GM19328 (cell line): ENCODE results near the gene ITGB1.

Source experiments
- ATAC-seq: cut with Tn5 transposase; IDR thresholded peaks from one replicate; pipeline ENCODE4 v1.9.1; 2021; ENCODE audit warnings: mild to moderate bottlenecking, moderate library complexity; ENCODE audit not compliant: unreplicated experiment

Gene ITGB1

DNA sequence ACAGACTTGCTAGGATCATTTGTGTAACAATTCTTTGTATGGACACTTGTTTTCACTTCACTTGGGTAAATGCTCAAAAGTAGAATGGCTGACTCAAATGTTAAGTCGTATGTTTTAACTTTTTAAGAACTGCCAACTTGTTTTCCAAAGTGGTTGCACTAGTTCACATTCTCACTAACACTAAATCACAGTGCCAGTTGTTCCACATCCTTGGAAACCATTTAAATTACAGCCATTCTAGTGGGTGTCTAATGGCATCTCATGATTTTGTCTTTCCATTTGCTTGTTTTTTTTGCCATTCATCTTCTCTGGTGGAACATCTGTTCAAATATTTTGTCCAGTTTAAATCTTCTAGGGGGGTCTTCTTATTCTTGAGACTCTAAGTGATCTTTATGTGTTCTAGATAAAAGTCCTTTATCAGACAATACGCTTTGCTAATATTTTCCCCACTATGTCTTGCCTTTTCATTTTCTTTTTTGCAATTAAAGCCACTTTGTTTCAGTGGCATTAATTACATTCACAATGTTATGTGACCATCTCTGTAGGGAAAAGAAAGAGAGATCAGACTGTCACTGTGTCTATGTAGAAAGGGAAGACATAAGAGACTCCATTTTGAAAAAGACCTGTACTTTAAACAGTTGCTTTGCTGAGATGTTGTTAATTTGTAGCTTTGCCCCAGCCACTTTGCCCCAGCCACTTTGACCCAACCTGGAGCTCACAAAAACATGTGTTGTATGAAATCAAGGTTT lies 63.9 kb downstream of the ITGB1 start:
- ATAC-seq = no peak

DNA sequence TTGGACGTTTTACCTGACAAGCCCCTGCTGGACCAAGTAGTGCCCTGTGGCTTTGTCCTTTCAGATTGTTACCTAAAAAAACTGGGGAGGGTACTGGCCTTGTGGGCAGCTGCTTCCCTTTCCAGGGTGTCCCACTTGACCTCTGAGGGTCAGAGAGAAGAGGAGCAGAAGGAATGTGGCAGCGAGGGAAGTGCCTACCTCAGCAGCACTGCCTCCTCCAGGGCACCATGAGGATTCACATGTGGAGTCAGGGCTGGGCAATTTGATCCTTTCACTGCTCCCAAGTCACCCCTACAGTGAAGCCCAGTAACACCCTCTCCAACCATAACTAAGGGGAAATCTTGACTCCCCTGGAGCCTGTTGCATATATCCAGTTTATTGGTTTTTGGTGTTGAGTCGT lies 64.6 kb downstream of the ITGB1 start:
- ATAC-seq = no peak

DNA sequence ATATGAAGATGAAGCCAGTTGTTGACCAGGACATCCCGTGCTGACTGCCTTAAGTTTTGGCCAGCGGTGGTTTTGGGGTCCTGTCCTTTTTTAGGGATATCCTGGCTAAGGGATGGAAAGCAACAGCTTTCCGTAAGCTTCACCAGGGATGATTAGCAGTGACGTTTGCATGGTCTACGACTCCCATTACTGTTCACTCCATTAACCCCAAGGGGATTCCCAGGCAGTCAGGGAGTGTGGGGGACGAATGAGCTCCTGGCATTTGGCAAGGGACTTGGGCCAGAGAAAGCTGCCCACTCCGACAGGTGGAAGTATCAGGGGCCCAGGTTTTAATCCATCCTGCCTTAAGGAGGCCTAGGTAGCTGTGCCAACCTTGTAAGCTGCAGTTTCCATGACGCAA lies 66.8 kb downstream of the ITGB1 start:
- no peak for ATAC-seq

DNA sequence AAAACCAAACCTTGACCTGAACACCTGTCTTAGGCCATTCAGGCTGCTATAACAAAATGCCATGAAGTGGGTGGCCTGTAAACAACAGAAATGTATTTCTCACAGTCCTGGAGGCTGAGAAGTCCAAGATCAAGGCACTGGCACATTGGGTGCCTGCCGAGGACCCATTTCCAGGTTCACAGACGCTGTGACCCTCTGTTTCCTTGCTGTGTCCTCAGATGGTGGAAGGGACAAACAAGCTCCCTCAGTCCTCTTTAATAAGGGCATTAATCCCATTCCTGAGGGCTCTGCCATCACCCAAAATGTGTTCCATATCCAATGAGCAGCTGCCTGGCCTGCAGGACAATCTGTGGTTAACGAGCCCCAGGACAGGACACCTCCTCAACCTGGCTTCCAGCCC lies 67.6 kb downstream of the ITGB1 start:
- ATAC-seq = no peak

DNA sequence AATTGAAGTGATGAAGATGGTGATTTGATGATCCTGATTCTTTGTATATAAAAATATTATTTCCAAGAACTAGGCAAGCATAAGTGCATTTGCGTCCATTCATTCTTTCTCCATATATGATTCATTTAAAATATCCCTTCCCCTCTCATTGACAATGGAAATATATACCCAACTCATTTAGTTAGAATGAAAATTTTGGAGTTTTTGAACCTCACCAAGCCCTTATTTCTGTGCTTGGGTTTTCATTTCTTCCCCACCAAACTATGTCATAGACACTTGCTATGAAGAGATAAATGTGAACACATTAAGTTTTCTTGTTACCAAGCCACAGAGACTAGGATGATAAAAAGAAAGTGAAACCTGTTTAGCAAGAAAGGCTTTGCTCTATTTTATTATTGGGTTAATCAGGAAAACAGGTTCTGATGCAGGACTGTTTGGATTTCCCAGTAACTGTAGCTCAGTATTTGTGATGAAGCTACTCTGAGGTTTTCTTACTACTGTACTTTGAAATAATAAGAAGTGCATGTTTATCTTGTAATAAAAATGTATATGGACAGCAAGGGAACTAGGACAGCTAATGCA lies 68.3 kb downstream of the ITGB1 start:
- no peak for ATAC-seq

DNA sequence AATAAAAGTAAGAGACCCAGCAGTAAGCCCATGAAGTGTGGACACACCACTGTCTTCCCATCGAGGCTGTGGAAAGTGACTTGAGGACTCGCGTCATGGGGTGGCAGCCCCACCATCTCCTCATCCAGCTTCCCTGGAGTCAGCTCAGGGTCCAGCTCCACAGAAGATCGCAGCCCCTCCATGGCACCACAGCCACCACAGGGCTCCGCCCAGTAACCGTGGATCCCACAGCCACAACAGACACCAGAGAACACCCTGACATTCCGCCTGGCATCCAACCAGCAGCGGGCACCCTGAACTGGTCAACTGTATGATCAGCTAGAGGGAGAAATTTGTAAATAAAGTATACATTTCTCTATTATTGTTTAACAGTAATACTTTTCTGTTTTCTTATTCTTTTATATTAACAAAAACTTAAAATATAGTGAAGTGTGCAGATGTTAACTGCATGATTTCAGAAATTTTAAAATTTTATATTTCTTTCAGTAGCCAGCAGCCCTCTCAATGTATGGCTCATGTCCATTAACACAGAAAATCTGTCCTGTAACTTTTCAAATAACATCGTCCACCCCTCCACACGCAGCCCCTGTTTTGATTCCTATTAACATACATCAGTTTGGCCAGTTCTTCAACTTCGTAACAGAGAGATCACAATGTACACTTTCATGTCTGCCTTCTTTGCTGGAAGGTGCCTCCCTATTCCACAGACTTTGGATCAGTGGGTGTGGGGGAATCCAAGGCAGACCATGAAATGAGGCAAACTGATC lies 69.7 kb downstream of the ITGB1 start:
- no peak for ATAC-seq

DNA sequence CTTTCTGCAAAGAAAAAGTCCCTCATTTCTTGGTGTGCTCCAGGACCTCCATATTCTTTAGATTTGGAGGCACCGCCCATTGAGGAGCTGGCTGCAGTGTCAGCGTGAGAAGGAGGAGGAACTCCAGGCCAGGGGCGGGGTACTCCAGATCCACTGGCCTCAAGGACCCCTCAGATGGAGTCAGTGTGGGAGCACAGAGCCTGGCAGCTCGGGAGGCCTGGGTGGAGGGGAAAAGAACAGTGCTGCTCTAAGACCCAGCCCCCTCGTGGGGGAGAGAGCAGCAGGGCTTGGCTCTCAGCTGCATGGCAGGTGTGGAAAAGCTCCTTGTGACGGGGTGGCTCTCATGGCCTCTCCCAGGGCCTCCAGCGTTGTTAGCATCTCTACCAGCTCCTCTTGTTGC lies 70.5 kb downstream of the ITGB1 start:
- no peak for ATAC-seq

DNA sequence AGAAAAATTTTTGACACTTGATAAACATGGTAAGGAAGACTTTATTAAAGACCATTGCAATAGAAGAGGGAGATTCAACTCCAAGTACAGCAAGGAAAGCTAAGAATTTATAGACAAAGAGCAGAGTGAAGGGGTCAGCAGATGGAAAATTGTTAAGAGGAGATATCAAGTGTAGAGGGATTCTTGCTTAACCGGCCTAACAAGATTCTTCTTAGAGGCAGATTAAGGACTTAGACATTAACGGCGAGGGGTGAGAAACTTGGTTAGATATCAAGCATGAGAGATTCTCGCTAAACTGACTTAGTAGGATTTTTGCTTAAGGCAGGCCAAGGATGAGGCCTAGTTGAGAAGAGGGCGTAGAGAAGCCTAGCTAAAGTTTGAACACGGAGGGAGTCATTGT lies 76.0 kb downstream of the ITGB1 start:
- no peak for ATAC-seq

DNA sequence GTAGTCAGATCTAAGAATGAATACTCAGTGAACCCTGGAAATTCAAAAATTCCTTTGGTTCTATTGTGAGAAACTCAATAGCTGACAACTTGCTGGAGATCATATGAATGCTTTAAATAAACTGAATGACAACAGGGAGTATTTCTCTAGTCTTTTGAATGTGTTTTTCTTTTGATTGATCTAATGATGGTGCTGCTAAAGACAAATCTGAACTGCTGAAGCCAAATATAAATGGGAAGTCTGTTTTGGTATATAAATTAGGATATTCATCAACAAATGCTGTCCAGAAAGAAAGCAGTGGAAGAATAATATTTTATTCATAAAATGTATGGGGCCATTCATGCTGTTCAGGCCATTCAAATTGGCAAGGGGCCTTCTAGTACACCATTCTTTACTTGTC lies 79.4 kb downstream of the ITGB1 start:
- no peak for ATAC-seq

DNA sequence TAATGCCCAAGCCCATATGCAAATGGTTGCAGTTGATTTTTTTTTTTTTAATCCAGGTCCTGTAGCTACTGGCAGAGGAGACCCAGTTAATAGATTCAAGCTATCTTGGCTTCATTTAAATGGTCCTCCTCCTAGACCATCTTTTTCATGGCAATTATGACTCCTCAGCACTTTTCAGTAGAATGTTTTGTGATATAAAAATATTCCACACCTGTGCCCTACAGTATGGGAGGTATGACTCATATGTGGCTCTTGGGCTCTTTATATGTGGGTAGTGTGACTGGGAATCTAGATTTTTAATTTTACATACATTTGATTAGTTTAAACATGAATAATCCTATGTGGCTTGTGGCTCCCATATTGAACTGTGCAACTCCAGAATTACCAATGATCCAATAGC lies 80.1 kb downstream of the ITGB1 start:
- ATAC-seq = no peak

DNA sequence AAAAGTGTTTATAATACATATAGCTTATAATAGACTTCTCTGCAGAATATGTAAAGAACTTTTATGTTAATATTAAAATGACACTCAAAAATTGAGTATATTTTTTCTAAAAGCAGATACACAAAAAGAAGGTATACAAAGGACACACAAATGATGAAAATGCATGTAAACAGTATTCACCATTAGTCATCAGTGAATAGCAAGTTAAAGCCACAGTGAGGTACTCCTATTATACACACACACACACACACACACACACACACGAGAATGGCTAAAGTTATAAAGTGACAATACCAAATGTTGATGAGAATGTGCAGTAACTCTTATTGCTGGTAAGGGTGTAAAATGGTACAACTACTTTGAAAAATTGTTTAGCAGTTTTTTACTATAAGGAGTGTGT lies 92.9 kb downstream of the ITGB1 start:
- ATAC-seq = no peak

DNA sequence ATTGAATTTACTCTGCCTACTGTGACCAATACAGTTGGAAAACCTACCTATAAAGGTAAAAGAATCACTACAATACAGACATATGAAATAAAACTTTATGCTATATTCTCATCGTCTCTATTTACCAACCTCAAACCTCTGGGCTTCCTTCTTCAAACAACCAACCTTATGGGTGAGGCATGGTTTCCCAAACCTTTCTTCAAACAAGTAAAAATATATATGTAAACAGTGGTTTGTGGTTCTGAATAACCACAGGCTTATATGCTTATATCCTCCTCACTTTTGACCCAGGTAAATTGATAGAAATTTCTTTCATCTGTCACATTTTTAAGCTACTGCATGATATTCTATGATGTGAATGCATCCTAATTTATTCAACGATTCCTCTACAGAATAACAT lies 103.6 kb downstream of the ITGB1 start:
- no peak for ATAC-seq

DNA sequence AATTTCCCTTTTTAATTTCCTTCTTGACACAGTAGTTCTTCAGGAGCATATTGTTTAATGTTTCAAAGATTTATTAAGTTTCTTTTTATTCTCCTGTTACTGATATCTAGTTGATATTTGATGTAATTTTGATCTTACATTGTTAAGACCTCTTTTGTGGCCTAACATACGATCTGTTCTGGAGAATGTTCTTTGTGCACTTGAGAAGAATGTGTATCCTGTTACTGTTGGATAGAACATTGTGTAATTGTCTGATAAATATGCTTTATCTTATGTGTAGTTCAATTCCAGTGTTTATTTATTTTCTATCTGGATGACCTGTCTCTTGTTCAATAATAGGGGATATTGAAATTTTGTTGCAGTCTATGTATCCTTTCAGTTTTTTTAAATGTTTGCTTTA lies 106.7 kb downstream of the ITGB1 start:
- no peak for ATAC-seq
